ENCODE results near the gene CCBE1.
"Not testable (repeated sequence)": the region's sequence is repeated elsewhere in the genome, so short reads cannot be mapped to it uniquely, and the experiment has no call there.

The CCBE1 gene

DNA sequence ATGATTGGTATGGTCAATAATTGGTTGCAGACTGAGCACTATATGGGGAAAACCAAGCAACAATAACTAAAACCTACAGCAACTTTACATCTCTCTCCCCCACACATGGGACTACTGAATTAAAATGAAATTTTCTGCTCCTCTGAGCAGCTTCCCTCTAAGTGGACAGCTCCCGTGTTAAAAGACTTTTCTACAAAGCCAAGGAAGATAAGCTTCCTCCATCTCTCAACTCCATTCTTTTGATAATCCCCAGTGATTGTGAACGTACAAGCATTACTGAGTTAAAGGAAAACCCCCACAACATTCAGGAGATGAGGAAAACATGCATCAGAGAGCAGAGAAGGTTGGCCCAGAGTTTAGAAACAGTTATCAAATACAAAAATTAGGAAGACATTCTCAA is 21.9 kb downstream of the CCBE1 start:
- no peak for DNase-seq

DNA sequence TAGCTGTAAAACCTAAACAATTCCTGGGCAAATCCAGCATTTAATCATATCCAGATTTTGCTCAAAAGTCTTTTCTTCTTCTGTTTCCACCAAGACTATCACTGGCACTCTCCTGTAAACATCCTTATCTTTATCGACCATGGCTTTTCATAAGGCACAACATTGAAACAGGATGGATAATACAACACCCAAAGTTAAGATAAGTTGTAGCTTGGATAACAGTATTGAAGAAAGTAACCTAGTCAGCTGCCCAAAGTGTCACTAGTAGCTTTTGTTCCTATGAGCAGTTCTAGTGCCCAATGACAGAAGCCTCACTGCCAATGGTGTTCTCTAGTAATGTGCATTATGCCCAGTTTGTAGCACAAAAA is 22.3 kb downstream of the CCBE1 start:
- no peak for DNase-seq

DNA sequence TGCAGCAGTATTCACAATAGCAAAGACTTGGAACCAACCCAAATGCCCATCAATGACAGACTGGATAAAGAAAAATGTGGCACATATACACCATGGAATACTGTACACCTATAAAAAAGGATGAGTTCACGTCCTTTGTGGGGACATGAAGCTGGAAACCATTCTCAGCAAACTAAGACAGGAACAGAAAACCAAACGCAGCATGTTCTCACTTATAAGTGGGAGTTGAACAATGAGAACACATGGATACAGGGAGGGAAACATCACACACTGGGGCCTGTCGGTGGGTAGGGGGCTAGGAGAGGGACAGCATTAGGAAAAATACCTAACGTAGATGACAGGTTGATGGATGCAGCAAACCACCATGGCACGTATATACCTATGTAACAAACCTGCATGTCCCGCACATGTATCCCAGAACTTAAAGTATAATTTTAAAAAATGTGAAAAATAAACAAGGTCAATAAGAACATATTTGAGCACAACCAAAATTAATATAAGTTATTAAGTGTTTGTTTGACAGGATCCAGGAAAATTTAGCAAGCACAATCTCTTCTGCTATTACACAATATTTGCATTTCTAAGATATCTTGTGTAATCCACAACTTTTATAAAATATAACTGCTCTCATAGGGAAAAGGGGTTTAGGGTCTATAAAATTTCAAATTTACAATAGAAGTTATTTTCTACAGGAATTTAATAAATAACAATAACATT is 22.9 kb downstream of the CCBE1 start:
- no peak for DNase-seq

DNA sequence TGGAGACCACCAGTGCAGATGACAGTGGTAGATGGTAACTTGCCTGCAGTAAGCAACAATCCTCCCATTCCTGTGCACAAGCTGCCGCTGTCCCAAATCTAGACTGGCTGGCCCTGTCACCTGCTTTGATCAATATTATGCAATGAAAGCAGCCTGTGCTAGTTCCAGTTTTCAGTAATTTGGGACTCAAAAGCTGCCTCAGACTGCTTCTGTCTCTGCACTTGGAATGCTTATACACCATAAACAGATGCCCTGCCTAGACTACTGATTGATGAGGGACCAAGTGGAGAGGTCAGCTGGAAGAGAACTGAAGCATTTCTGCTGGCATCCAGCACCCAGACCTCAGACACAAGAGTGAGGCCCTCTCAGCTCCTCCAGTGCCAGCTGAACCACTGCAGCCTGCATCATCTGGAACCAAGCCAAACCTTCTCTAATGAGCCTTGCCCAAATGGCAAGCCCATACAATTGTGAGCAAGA is 24.9 kb downstream of the CCBE1 start:
- DNase-seq = no peak

DNA sequence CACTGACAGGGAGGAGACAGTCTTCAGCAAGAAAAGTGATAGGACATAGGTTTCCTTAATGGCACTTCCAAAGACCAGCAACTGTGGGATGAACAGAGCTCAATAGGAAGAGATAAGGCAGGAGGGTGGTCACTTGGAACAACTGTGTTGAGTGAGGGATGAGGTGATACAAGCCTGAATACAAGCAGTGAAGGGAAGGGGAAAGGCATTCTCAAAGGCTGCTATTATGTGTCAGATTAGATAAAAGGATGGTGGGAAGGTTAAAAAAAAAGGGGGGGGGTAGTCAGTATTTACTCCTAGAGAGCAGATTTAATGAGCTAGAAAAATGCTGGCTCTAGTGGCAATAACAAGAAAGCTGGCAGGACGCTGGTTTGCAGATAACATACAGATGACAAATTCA is 25.7 kb downstream of the CCBE1 start:
- no peak for DNase-seq

DNA sequence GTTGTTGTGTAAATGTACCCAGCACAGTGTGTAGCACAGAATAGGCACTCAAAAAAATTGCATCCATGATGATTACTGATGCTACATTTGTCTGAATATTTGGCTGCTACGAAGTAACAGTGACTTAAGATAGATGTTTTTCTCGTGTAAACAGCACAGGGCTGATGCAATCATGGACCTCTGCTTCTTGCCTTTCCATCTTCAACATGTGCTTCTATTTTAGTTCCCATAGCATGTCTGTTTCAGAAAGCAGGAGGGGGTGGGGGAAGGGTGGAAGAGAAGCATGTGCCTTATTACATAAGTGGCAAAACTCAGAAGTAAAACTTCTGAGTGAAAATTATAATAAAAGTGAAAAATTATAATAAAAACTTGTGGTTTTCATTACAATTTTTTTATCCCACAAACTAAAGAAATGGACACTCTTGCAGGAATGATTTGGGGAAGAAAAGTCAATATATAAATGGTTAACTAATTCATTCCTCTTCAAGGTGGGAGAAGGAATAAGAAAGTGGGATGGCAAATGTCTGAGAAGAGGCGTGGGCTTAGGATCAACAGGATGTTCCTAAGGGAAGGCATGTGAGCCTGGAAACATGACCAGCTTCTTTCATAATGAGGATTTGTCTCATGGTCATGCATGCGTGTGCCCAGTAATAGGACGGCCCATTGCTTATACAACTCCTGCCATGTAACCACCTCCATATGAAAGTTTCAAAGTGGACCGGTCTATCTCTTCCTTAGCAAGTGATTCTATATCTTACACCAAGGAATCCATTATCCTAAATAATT is 27.2 kb downstream of the CCBE1 start:
- DNase-seq = no peak

DNA sequence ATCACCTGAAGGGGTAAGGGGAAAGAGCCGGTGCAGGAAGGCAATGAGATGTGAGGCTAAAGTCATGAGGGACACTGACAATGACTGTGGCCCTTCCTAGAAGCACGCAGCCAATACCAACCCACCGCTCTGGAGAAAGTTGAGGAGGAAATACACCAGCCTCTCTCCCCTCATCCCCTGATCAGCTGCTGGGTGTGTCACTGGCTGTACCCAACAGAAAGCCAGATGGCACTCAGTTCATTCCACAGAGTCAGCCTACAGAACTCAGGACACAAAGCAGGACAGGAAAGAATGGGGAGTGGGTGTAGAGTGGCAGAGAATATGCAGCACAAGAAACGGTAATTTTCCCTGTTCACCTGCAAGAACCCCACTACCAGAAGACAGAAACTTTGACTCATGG is 29.7 kb downstream of the CCBE1 start:
- no peak for DNase-seq

DNA sequence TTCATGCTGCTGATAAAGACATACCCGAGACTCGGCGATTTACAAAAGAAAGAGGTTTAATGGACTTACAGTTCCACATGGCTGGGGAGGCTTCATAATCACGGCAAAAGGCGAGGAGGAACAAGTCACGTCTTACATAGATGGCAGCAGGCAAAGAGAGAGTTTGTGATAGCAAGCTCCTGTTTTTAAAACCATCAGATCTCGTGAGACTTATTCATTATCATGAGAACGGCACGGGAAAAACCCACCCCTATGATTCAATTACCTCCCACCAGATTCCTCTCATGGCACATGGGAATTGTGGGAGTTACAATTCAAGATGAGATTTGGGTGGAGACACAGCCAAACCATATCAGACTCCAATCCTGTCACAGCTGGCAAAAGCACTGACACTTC is 31.2 kb downstream of the CCBE1 start:
- not testable (repeated sequence) for DNase-seq

DNA sequence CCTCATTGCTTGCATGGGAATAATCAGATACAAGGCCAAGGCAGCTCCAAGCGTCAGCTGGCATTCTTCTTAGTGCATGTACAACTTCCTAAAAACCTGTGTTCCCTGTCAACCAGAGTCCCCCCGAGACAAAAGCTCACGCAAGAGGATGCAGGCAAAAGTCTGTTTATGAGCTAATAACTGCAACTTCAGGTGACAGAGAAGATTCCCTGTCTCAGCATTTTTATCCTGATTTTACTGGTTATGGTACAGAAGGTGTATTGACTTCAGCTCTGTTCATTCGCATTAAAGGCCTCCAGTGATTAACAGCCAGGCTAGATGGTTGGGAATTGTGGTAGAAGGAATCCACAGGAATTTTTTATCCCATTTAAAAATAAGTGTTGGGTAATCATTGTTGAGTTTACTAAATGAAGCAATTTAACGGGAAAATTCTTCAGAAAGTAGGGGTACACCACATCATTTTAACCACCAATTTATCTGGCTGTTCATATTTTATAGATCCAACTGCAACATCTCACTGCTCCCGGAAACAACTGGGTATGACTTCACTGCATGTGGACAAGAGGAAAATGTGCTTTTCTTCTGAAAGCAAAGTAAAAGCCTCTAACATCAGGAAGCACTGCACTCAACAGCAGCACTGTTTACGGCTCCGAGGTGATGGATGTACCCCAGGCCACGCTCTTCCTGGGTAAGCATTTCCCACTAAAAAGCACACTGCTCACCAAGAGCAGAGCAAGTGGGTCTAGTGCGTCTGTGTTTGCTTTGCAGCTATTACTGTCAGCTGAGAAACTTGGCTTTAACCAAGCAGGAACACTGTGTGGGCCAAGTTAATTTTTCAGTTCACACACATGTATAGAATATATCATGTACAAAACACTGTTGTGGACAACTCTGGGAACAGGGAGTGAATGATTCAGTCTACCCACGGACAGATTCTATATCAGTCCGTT is 31.9 kb downstream of the CCBE1 start:
- no peak for DNase-seq

DNA sequence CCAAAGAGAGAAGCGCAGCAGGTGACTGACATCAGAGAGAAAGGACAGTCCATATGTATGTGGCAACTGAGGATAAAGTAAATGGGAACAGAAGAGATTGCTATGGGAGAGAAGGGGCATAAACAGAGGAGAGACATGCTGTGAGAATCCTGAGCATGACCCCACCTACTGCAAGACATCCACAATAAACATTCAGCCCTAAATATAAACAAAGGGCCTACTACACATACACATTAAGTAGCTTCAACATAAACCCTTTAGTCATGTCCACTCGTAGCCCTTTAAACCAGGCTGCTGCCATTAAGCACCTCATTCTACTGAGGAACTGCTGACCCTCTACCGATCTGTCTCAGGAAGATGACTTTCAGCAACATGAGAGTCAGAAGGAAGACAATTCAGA is 32.9 kb downstream of the CCBE1 start:
- DNase-seq = no peak

DNA sequence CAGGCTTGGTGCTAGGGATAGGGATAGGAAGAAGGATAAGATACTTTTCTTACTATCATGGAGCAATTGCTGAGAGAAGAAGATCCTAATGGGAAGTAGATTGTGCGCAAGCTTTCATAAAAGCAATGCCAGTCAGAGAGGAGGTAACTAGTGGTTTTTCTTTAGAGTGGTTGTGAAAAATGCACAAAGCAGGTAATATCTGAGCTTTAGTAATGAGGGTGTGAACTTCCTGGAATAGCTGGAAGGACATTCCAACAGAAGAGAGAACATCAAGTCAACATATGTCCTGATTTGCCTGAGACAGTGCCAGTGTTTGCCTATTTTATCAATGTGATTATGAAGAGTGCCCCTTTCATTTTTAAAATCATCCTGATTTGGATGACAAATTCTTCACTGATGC is 34.1 kb downstream of the CCBE1 start:
- DNase-seq = no peak

DNA sequence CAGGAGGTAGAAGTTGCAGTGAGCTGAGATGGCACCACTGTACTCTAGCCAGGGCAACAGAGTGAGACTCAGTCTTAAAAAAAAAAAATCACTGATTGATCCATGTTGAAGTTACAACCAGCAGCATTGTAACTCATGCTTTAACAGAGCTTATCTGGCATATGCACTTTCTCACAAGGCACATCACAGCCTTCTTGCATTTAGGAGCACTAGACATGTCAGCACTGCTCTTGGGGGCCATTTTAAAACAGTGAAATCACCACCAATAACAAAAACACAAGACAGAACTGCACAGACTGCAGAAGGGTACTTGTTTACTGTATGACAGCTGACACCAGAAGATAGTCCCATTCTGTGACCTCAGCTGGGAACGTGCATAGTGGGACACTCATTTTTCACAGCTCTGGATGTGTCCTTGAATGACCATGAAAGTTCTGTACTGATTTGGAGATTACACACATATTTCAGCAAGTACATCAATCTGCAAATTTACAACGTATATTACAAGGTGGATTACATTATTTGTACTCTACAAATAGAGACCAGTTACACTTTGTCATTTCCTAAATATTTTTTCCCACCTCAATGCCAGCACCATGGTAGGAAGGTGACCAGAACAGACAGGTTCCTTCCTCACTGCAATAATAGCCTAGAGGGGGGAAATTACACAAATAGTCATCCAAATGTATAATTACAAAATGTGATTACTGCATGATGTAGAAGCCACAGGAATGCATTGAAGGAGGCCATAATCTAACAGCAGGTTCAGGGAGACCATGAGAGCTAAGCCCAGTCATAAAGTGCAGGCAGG is 35.1 kb downstream of the CCBE1 start:
- no peak for DNase-seq

DNA sequence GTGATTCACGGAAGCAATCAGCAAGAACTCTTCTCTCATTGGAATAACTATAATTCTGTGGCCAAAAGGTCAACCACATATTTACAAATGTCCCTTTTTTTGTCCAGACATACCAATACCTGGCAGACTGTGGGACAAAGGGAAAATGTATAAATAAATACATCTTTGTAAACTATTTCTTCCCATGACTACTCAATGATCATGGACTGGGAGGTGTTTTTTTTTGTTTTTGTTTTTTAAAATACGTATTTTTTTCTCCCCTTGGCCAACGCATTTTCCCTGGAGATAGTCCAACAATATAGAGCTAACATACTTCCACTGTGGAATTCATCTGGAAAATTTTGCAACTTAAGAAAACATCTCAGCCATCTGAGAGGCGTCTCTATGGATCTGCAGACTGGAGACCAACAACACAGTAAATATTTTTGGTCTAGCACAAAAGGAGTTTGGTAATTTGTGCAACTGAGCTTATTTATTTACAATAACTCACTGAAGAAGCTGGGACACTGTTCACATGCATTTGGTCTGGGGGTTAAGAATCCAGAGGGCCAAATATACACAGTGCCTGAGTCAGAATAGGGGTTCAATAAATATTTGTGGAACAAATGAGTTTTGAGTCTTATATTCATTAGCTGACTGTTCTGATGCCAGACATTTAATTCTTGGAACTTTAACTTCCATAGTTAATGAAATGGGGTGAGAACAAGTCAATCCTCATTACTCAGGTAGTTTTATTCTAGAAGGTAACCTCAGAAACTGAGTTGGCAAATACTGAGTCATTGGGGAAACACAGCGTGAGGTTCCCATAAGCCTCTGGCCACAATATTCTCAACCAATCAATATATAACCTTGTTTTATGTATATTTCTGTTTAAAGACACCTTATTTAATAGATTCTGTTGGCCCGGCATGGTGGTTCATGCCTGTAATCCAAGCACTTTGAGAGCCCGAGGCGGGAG is 36.2 kb downstream of the CCBE1 start:
- DNase-seq = no peak

DNA sequence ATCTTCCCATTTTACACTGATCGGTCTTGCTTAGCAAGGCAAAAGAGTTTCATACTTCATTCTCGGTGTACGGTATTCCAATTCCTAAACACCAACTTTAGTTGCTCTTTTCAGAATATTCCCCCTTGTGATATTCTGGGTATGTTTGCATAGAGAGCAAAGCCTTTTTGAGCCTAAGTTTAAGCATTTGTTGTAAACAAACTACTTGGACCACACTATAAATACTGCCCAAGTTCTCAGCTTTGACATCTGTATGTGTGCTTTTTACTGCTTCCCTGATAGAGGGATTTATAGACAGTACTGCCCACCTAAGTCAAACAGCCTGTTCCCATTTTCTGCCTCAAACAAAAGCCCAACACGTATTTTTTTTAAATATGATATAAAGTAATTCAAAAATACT is 36.9 kb downstream of the CCBE1 start:
- DNase-seq = no peak

DNA sequence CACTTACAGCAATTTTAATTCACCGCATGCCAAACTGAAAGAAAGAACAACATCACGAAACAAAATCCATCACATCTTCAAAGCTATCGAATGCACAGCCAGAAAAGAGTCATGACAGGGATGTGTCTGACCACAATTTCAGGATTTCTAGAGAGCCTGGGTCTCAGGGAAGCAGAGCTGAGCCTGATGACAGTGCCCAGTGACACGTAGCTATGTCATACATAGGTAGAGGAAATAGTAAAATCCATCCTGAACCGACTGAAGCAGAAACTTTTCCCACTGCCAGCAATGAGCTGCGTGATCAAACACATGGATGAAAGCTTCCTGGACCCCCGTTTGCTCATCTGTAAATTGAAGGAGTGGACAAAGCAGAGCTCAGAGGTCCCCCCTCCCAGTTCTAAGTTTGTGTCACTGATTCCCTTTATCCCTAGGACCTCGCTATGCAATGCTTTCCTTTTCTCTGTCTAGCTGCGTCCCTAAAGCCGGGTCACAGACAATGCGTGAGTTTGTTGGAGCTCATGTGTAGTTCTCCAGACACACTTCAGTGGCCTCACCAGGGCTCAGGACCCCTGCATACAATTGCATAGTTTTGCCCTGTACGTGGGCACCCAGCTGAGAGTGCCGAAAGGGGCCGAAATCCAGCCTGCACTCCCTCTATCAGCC is 37.6 kb downstream of the CCBE1 start:
- no peak for DNase-seq

DNA sequence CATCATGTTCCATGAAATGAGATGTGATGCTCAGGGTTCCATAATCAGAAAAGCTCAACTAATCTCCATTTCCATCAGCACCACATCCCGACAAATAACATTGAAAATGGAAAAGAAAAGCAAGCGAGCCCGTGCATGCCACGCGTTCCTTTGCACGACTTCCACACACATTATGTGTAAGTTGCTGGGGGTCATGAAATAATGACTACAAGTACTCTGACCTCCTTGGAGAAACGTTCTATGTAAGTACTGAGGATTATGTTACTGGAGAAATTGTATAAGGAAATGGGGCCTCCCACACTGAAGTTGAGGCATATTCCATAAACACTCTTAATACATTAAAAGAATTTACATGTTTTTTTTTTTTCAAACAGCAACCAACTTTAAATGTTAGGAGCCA is 38.3 kb downstream of the CCBE1 start:
- no peak for DNase-seq

DNA sequence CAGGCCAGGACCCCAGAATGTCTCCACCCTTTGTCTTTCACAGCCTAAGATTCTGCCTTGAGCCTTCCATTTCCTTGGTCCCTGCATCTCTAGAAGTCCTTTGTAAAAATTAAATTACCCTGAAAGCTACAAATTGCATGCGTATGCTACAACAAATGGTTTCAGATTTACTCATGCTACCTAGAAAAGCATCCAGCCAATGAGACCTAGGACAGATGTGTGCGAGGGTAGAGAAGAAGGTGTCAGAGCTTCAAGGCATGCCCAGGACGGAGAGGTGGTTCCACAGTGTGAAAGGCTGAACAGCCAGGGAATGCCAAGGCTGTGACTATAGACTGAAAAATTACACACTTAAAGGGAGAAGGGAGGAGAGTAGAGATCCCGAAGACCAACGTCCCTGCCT is 40.2 kb downstream of the CCBE1 start:
- DNase-seq = no peak

DNA sequence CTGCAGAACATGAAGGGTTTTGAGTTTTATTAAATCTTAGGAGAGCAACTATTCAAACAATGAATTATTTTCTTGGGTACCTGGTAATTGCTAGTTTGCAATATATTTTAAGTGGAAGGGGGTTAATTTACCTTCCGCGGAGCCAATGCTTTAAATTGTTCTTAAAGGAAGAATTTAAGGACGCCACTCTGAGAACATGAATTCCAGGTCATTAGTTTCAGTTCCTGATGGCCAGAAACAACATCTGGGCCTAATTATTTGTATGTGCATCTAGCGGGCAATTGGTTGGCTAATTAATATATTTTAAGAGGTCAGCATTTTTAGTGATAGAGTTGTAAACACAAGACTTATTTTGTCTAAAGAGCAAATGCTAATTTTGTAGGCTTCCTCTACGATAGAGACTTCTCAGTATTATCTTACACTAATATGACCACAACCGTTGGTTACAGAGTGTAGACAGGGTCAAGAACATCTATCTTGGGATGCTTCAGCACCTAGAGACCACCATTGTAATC is 40.8 kb downstream of the CCBE1 start:
- no peak for DNase-seq

DNA sequence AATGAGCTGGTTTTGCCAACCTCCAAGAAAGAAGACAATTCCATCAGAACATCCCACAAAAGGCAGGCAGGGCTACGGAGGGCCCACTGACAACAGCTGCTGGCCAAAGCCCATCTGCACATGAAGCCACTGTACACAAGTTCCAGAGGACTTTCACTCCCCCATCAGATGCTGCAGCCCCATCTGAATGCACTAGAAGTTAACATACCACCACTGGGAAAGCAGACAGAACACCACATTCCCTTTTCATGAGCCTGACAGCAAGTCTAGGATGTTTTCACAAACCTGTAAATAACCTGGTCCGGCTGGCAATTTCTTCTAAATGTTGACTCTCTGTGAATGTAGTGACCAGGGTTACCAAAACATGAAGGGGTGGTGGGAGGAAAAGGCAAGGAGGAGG is 41.5 kb downstream of the CCBE1 start:
- no peak for DNase-seq

DNA sequence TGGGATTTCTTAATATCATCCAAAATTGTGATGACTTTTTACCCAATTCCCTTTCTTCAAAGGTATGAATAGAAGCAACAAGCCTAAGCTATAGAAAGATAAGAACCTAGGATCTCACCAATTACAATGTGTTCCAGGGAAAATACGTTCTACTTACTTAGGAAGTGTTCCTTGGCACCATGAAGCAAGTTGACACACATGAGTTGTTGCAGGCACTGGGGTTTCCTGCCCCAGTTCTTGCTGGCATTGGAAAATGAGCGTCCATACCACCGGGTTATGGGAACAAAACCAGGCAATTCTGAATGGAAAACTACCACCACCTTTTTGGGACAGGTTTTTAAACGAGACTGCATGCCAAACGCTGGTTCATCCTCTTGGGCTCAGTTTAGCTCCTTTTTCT is 46.2 kb downstream of the CCBE1 start:
- DNase-seq = no peak

Data from activated CD8-positive, alpha-beta memory T cell treated with anti-CD3 and anti-CD28 coated beads for 24 hours (primary cell).